H1 (cell line): ENCODE data around the gene RBP5. TPM values are rescaled to one million over a fixed set of nuclear protein-coding genes. Genes with fewer than 3 reads are reported as not detected.

Source experiments
- CTCF ChIA-PET: fragments of 300-600 bp; sonication (Branson Sonifier 250); formaldehyde crosslinking; loops from one replicate; lab custom pipeline; 2021; ENCODE audit not compliant: partially characterized antibody; lab: Charles Lee
- POLR2A ChIA-PET: fragments of 300-600 bp; sonication (Branson Sonifier 250); formaldehyde crosslinking; loops from one replicate; lab custom pipeline; 2021; ENCODE audit warnings: inconsistent platforms; ENCODE audit not compliant: partially characterized antibody; lab: Charles Lee
- DNase-seq, 2 experiments: peaks; one replicate each; pipeline versions ENCODE4 v3.0.0 to v3.0.0-alpha.2; 2010 to 2022; ENCODE audit warnings: low spot score in 2 of 2, low read depth in 1 of 2, mixed read lengths in 1 of 2
- FAIRE-seq: peaks from 2 replicates; lab custom pipeline; 2011; peaks lifted over from hg19 to GRCh38; lab: Jason Lieb, UNC
- H2AFZ ChIP-seq: 2 replicates; pipeline ENCODE4 v1.8.1; 2012; ENCODE audit warnings: low read length, inconsistent platforms
- H2AK5ac ChIP-seq: 2 replicates; pipeline ENCODE4 v1.6.1; 2013; ENCODE audit warnings: low read depth, low read length
- H2BK120ac ChIP-seq: replicated peaks from 2 replicates; pipeline ENCODE3; 2013; ENCODE audit warnings: low read depth, low read length, inconsistent platforms
- H2BK12ac ChIP-seq: 2 replicates; pipeline ENCODE4 v1.6.1; 2013; ENCODE audit warnings: low read depth, low read length
- H2BK15ac ChIP-seq: 2 replicates; pipeline ENCODE4 v1.6.1; 2013; ENCODE audit warnings: low read length
- H2BK20ac ChIP-seq: 2 replicates; pipeline ENCODE4 v1.6.1; 2013; ENCODE audit warnings: low read length
- H2BK5ac ChIP-seq: 2 replicates; pipeline ENCODE4 v1.6.1; 2013; ENCODE audit warnings: low read depth, low read length
- H3K14ac ChIP-seq: 2 replicates; pipeline ENCODE4 v1.6.1; 2013; ENCODE audit warnings: inconsistent platforms; ENCODE audit not compliant: insufficient read length
- H3K18ac ChIP-seq: 2 replicates; pipeline ENCODE4 v1.6.1; 2013; ENCODE audit warnings: low read length; ENCODE audit errors: extremely low read depth
- H3K23ac ChIP-seq: 2 replicates; pipeline ENCODE4 v1.6.1; 2013; ENCODE audit warnings: inconsistent platforms; ENCODE audit not compliant: insufficient read length
- H3K23me2 ChIP-seq: 2 replicates; pipeline ENCODE4 v1.6.1; 2013; ENCODE audit warnings: low read depth, low read length
- H3K27ac ChIP-seq: 2 replicates; pipeline ENCODE4 v1.6.1; 2011; ENCODE audit warnings: low read depth, low read length, inconsistent platforms
- H3K27me3 ChIP-seq, 4 experiments: replicated peaks in 1 of 4; 1 replicate in 1 of 4; 2 replicates in 3 of 4; pipeline versions ENCODE4 v1.6.1 to v1.8.1; 2011 to 2013; ENCODE audit warnings: low read length in 3 of 4, mild to moderate bottlenecking in 3 of 4, inconsistent platforms in 2 of 4, mixed read lengths in 2 of 4, moderate library complexity in 1 of 4; ENCODE audit not compliant: control insufficient read depth in 3 of 4, insufficient read depth in 3 of 4; ENCODE audit errors: extremely low read depth in 1 of 4
- H3K36me3 ChIP-seq, 4 experiments: 2 replicates each; pipeline versions ENCODE4 v1.6.1 to v1.8.1; 2011 to 2013; ENCODE audit warnings: mild to moderate bottlenecking in 4 of 4, low read length in 3 of 4, moderate library complexity in 2 of 4, control low read depth in 1 of 4, inconsistent platforms in 1 of 4; ENCODE audit not compliant: insufficient read depth in 4 of 4, control insufficient read depth in 2 of 4
- H3K4ac ChIP-seq: replicated peaks from 2 replicates; pipeline ENCODE3; 2013; ENCODE audit warnings: low read length, low read depth, mixed read lengths, inconsistent platforms; ENCODE audit not compliant: insufficient read length
- H3K4me1 ChIP-seq, 4 experiments: replicated peaks in 1 of 4; 1 replicate in 1 of 4; 2 replicates in 3 of 4; pipeline versions ENCODE4 v1.6.1 to v1.8.1; 2011 to 2013; ENCODE audit warnings: low read length in 3 of 4, inconsistent platforms in 2 of 4, mixed read lengths in 1 of 4; ENCODE audit not compliant: insufficient read depth in 4 of 4, control insufficient read depth in 3 of 4
- H3K4me2 ChIP-seq, 2 experiments: 2 replicates each; pipeline versions ENCODE4 v1.6.1 to v1.8.1; 2011 to 2013; ENCODE audit warnings: low read depth in 2 of 2, low read length in 2 of 2, control low read depth in 1 of 2, inconsistent platforms in 1 of 2, mild to moderate bottlenecking in 1 of 2; ENCODE audit not compliant: insufficient read depth in 1 of 2
- H3K4me3 ChIP-seq, 4 experiments: fragments of 200-600, 300-600 bp in 1 of 4; sonication (generic), shearing (Covaris generic), sonication (Bioruptor Twin) in 1 of 4; 2 replicates each; pipeline versions ENCODE4 v1.5.1 to v1.8.1; 2011 to 2016; ENCODE audit warnings: low read length in 4 of 4, low read depth in 3 of 4, control low read depth in 2 of 4, inconsistent platforms in 2 of 4, mild to moderate bottlenecking in 2 of 4, mixed read lengths in 1 of 4, moderate library complexity in 1 of 4; ENCODE audit not compliant: insufficient read depth in 2 of 4; ENCODE audit errors: extremely low read depth in 1 of 4
- H3K56ac ChIP-seq: replicated peaks from 2 replicates; pipeline ENCODE3; 2013; ENCODE audit warnings: low read depth, mild to moderate bottlenecking, mixed read lengths, low read length, inconsistent platforms; ENCODE audit not compliant: insufficient read length
- H3K79me1 ChIP-seq: 2 replicates; pipeline ENCODE4 v1.6.1; 2013; ENCODE audit warnings: low read depth, low read length, control low read depth
- H3K79me2 ChIP-seq, 2 experiments: 2 replicates each; pipeline versions ENCODE4 v1.6.1 to v1.8.1; 2012 to 2013; ENCODE audit warnings: low read length in 2 of 2, mild to moderate bottlenecking in 2 of 2, inconsistent platforms in 1 of 2; ENCODE audit not compliant: insufficient read depth in 2 of 2, control insufficient read depth in 1 of 2
- H3K9ac ChIP-seq, 4 experiments: replicated peaks in 1 of 4; 1 replicate in 1 of 4; 2 replicates in 3 of 4; pipeline versions ENCODE4 v1.6.1 to v1.8.1; 2011 to 2013; ENCODE audit warnings: low read depth in 3 of 4, low read length in 3 of 4, control low read depth in 2 of 4, mild to moderate bottlenecking in 2 of 4, moderate library complexity in 2 of 4, inconsistent platforms in 1 of 4; ENCODE audit errors: extremely low read depth in 1 of 4
- H3K9me3 ChIP-seq, 2 experiments: 2 replicates each; pipeline versions ENCODE4 v1.6.1 to v1.8.1; 2012 to 2013; ENCODE audit warnings: mild to moderate bottlenecking in 2 of 2, moderate library complexity in 2 of 2, control low read depth in 1 of 2, inconsistent platforms in 1 of 2, low read depth in 1 of 2, low read length in 1 of 2, mixed read lengths in 1 of 2; ENCODE audit not compliant: insufficient read depth in 2 of 2
- H4K20me1 ChIP-seq, 2 experiments: replicated peaks in 1 of 2; 2 replicates each; pipeline versions ENCODE3 to v1.8.1; 2011 to 2013; ENCODE audit warnings: inconsistent platforms in 2 of 2, low read length in 2 of 2, mild to moderate bottlenecking in 1 of 2; ENCODE audit not compliant: insufficient read depth in 2 of 2, control insufficient read depth in 1 of 2
- H4K5ac ChIP-seq: 2 replicates; pipeline ENCODE4 v1.6.1; 2013; ENCODE audit warnings: low read length, low read depth, mixed read lengths, inconsistent platforms; ENCODE audit not compliant: insufficient read length
- H4K8ac ChIP-seq: 2 replicates; pipeline ENCODE4 v1.8.0; 2013; ENCODE audit warnings: mild to moderate bottlenecking, moderate library complexity, low read length, inconsistent platforms; ENCODE audit not compliant: insufficient read depth; ENCODE audit errors: extremely low read depth
- H4K91ac ChIP-seq: replicated peaks from 2 replicates; pipeline ENCODE3; 2013; ENCODE audit warnings: low read length, mixed read lengths, inconsistent platforms; ENCODE audit not compliant: insufficient read length
- ASH2L ChIP-seq: fragments of 200-600, 300-600 bp; sonication (generic); IDR thresholded peaks from one replicate; pipeline ENCODE4 v1.7.1; 2017; ENCODE audit warnings: low read length
- EZH2 ChIP-seq: fragments of 200-600 bp; sonication (generic); IDR thresholded peaks from 2 replicates; pipeline ENCODE4 v1.7.1; 2012; ENCODE audit warnings: low read depth, mild to moderate bottlenecking, moderate library complexity, low read length, inconsistent platforms; ENCODE audit not compliant: severe bottlenecking
- FOSL1 ChIP-seq: IDR thresholded peaks from 2 replicates; pipeline ENCODE4 v1.6.1; 2011; ENCODE audit warnings: mild to moderate bottlenecking, low read depth, low read length, moderate library complexity; ENCODE audit not compliant: insufficient read depth
- JUN ChIP-seq: IDR thresholded peaks from 2 replicates; pipeline ENCODE4 v1.6.1; 2011; ENCODE audit warnings: low read depth, mild to moderate bottlenecking, improper control_type of control experiment, low read length
- NRF1 ChIP-seq: IDR thresholded peaks from 2 replicates; pipeline ENCODE4 v1.6.1; 2011; ENCODE audit warnings: mild to moderate bottlenecking, low read depth, low read length, improper control_type of control experiment
- POU5F1 ChIP-seq: IDR thresholded peaks from 2 replicates; pipeline ENCODE4 v1.6.1; 2011; ENCODE audit warnings: low read depth, mild to moderate bottlenecking, low read length, moderate library complexity
- RFX5 ChIP-seq: IDR thresholded peaks from 2 replicates; pipeline ENCODE4 v1.6.1; 2011; ENCODE audit warnings: low read depth, low read length, improper control_type of control experiment, borderline replicate concordance
- RNF2 ChIP-seq: fragments of 200-900, 300-1000 bp; sonication (generic); IDR thresholded peaks from 2 replicates; pipeline ENCODE4 v1.7.1; 2016; ENCODE audit warnings: borderline replicate concordance, low read depth, mild to moderate bottlenecking, antibody characterized with exemption, low read length; ENCODE audit not compliant: poor library complexity, severe bottlenecking; ENCODE audit errors: missing control alignments
- SP2 ChIP-seq: IDR thresholded peaks from 2 replicates; pipeline ENCODE4 v1.6.1; 2012; ENCODE audit warnings: mild to moderate bottlenecking, low read length, inconsistent platforms
- SUZ12 ChIP-seq: fragments of 200-600 bp; sonication (generic); IDR thresholded peaks from 2 replicates; pipeline ENCODE4 v1.6.1; 2012; ENCODE audit warnings: mild to moderate bottlenecking, inconsistent platforms, low read length, moderate library complexity, mixed read lengths
- TBP ChIP-seq: IDR thresholded peaks from 2 replicates; pipeline ENCODE4 v1.6.1; 2011; ENCODE audit warnings: low read depth, low read length, improper control_type of control experiment
- WGBS, 2 experiments: shearing (Covaris generic) in 1 of 2; methylation state at CpG; one replicate each; pipeline versions ENCODE4 v1.1.6 to v1.1.7; 2013 to 2015; ENCODE audit warnings: low lambda C conversion rate in 2 of 2, mixed read lengths in 2 of 2, inconsistent platforms in 1 of 2, low coverage in 1 of 2, missing lambda C conversion rate in 1 of 2; ENCODE audit not compliant: insufficient replicate concordance in 2 of 2, insufficient coverage in 1 of 2, insufficient read length in 1 of 2; ENCODE audit errors: extremely low coverage in 1 of 2, missing lambda C conversion rate in 1 of 2; 5-methylcytosine and 5-hydroxymethylcytosine counted together
- polyA plus RNA-seq, 7 experiments: library from polyadenylated mRNA; depleted of rRNA in 3 of 7; stranded (reverse) in 5 of 7; unstranded in 2 of 7; fragments of >200 nt in 5 of 7; fragments of 200-250 nt in 2 of 7; gene quantifications; 1 replicate in 5 of 7; 2 replicates in 1 of 7; 4 replicates in 1 of 7; pipeline versions ENCODE4 v1.2.1 to v1.2.3, GENCODE V29; 2011 to 2013; ENCODE audit warnings: missing spikeins in 2 of 7, mixed read lengths in 2 of 7
- total RNA-seq: library from RNA; stranded (reverse); fragmentation: NEBNext Ultra II Directional; extraction: Animal tissue kit (Norgen Biotek cat#: 25700); gene quantifications from 2 replicates; pipeline ENCODE4 v1.2.1, GENCODE V29; 2021

The RBP5 gene
- total and polyA plus RNA-seq, 2 of the 8 experiments (the other 6 are each of a cell fraction or from before 2014, with no cell fraction given) = 1.2 to 1.9 TPM

- Histone ChIP-seq H4K20me1 (peaks cover 0 to 1% of the 10 kb centered on the region in 2 experiments), H2BK5ac (peak overlapping the region; percentile 53; the same call in 1 of the 2 replicates), H2BK20ac (no peak overlapping the region), H3K18ac (peak overlapping the region; percentile 81), H3K27me3 (no peaks in the 10 kb centered on the region), H3K56ac (peak overlapping the region; percentile 39), H4K91ac (peak overlapping the region; percentile 70), H2AK5ac (no peak overlapping the region), H4K8ac (peak overlapping the region; percentile 54), H3K79me1 (no peaks in the 10 kb centered on the region), H3K4me3 (peak overlapping the region; percentile 63 to 80 (median 75)), H3K4ac (no peak overlapping the region), H3K4me1 (0 out of 7 replicates have a peak, but pooled peaks cover 0 to 2% (median 0%) of the 10 kb centered on the region in 4 experiments), H3K4me2 (peak overlapping the region; percentile 78 to 84), H3K14ac (peak overlapping the region; percentile 95), H3K9me3 (peaks cover 0 to 3% of the 10 kb centered on the region in 2 experiments; a peak in 2 of 4 replicates), H3K36me3 (no peaks in the 10 kb centered on the region; a peak in 1 of 8 replicates), H2BK15ac (peak overlapping the region; percentile 31; the same call in 1 of the 2 replicates), H2BK120ac (peak overlapping the region; percentile 58), H2BK12ac (no peak overlapping the region), H3K27ac (peak overlapping the region; percentile 13; the same call in 1 of the 2 replicates), H4K5ac (peak overlapping the region; percentile 54), H3K23me2 (peaks cover 4% of the 10 kb centered on the region), H2AFZ (no peak overlapping the region), H3K79me2 (no peaks in the 10 kb centered on the region), H3K23ac (no peak overlapping the region), H3K9ac (peak overlapping the region; percentile 57 to 75 (median 70); a peak in 6 of 7 replicates)
- POLR2A ChIA-PET = interaction anchor here (0.6 to 4.9 kb wide), 23 partner anchors 8 to 241 kb away, joined by 3 to 42 read pairs (median 6); partner anchors contain the start of genes C12orf57, C1R, C1S and CLSTN3
- 6% methylated on average over 27 of the region's 30 CpGs; no CpG with 5 or more reads in 1 of the 2 experiments for WGBS, 2 experiments
- CTCF ChIA-PET = interaction anchor here (0.6 to 4.2 kb wide), 41 partner anchors 9 to 534 kb away, joined by 3 to 51 read pairs (median 4); partner anchors contain the start of genes C12orf57, C1R, C1S and CLSTN3
- no peak for FAIRE-seq
- DNase-seq = peak in 1 of 2 experiments; percentile 83
- no peak for TF ChIP-seq RFX5
- no peak for TF ChIP-seq POU5F1
- peak; percentile 57 for TF ChIP-seq ASH2L
- no peak for TF ChIP-seq RNF2
- TF ChIP-seq NRF1 = no peak
- TF ChIP-seq TBP = 0 out of 2 replicates have a peak, but pooled peaks have one; percentile 34
- TF ChIP-seq EZH2 = no peak
- TF ChIP-seq SP2 = no peak
- TF ChIP-seq JUN = no peak
- TF ChIP-seq SUZ12 = no peak
- TF ChIP-seq FOSL1 = no peak
Observed at GRCh38 chr12:7108003-7108795, 20.5 kb downstream of the RBP5 start.
